HL-60 (cell line): Measurements from ENCODE around the gene TMCO1.

Source experiments
- CTCF ChIP-seq: IDR thresholded peaks from one replicate; pipeline ENCODE4 v1.5.1; 2011; ENCODE audit warnings: low read length, control low read depth, inconsistent platforms; ENCODE audit not compliant: insufficient read depth
- POLR2AphosphoS5 ChIP-seq: IDR thresholded peaks from 2 replicates; pipeline ENCODE4 v1.6.1; 2012; ENCODE audit warnings: low read depth
- REST ChIP-seq: IDR thresholded peaks from 2 replicates; pipeline ENCODE4 v1.6.1; 2012; ENCODE audit warnings: low read depth; ENCODE audit not compliant: insufficient replicate concordance

DNA sequence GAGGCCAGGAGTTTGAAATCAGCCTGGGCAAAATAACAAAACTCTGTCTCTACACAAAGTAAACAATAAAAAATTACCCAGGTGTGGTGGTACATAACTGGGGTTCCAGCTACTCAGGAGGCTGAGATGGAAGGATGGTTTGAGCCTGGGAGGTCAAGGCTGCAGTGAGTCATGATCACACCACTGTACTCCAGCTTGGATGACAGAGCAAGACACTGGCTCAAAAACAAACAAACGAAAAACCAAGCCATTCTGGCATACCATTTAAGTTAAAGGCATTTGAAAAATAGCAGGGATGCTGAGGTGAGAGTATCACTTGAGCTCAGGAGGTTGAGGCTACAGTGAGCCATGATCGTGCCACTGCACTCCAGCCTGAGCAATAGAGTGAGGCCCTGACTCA, 65.0 kb downstream of the TMCO1 start:
- TF ChIP-seq CTCF: no peak
- TF ChIP-seq POLR2AphosphoS5: no peak
- no peak for TF ChIP-seq REST
